IMR-90 (cell line): ENCODE data around the gene AGPAT3. TPM values are rescaled to one million over a fixed set of nuclear protein-coding genes. Genes with fewer than 3 reads are reported as not detected.

Experiments used
- ATAC-seq: fragments of 200-7000 bp; cut with Tn5 transposase; 2 replicates; pipeline ENCODE4 v1.9.1; 2020; ENCODE audit warnings: low read depth, mild to moderate bottlenecking, moderate library complexity
- BruUV-seq: library from RNA; stranded (reverse); fragments of 400-500 nt; replicated peaks from 2 replicates; lab custom pipeline; 2021; lab: Mats Ljungman, UMichigan
- CTCF ChIA-PET: fragments of 300-600 bp; formaldehyde crosslinking; extraction: SDS; loops from one replicate; lab custom pipeline; 2021; ENCODE audit warnings: antibody characterized with exemption; lab: Yijun Ruan, JAX
- POLR2A ChIA-PET: fragments of 300-600 bp; sonication (Branson Sonifier 250); formaldehyde crosslinking; loops from one replicate; lab custom pipeline; 2022; ENCODE audit warnings: antibody characterized with exemption; ENCODE audit not compliant: unreplicated experiment; lab: Charles Lee
- DNase-seq: peaks from one replicate; pipeline ENCODE4 v3.0.0; 2013
- H2AFZ ChIP-seq: replicated peaks from 2 replicates; pipeline ENCODE3; 2013; ENCODE audit warnings: low read length, mild to moderate bottlenecking; ENCODE audit not compliant: poor library complexity
- H2AK5ac ChIP-seq: 2 replicates; pipeline ENCODE4 v1.6.1; 2013; ENCODE audit warnings: low read depth, low read length, inconsistent platforms
- H2AK9ac ChIP-seq: replicated peaks from 2 replicates; pipeline ENCODE3; 2013; ENCODE audit warnings: mild to moderate bottlenecking, low read depth, low read length, moderate library complexity; ENCODE audit not compliant: poor library complexity
- H2BK120ac ChIP-seq: 2 replicates; pipeline ENCODE4 v1.6.1; 2013; ENCODE audit warnings: low read depth, low read length, inconsistent platforms
- H2BK15ac ChIP-seq: 3 replicates; pipeline ENCODE4 v1.6.1; 2013; ENCODE audit warnings: low read depth, low read length, inconsistent platforms
- H2BK20ac ChIP-seq: 2 replicates; pipeline ENCODE4 v1.6.1; 2013; ENCODE audit warnings: low read depth, mild to moderate bottlenecking, inconsistent platforms, low read length, moderate library complexity
- H2BK5ac ChIP-seq: 2 replicates; pipeline ENCODE4 v1.6.1; 2013; ENCODE audit warnings: mild to moderate bottlenecking, low read depth, low read length, inconsistent platforms; ENCODE audit not compliant: poor library complexity, severe bottlenecking
- H3K14ac ChIP-seq: replicated peaks from 2 replicates; pipeline ENCODE4 v1.6.1; 2013; ENCODE audit warnings: low read depth, low read length, inconsistent platforms
- H3K18ac ChIP-seq: 2 replicates; pipeline ENCODE4 v1.6.1; 2013; ENCODE audit warnings: low read depth, low read length, control low read depth
- H3K23ac ChIP-seq: 2 replicates; pipeline ENCODE4 v1.6.1; 2013; ENCODE audit warnings: low read depth, low read length, inconsistent platforms
- H3K27ac ChIP-seq: 2 replicates; pipeline ENCODE4 v1.5.1; 2013; ENCODE audit warnings: mild to moderate bottlenecking, control low read depth, low read length; ENCODE audit not compliant: insufficient read depth
- H3K27me3 ChIP-seq: 2 replicates; pipeline ENCODE4 v1.6.1; 2013; ENCODE audit warnings: low read length; ENCODE audit not compliant: control insufficient read depth, insufficient read depth
- H3K36me3 ChIP-seq: 2 replicates; pipeline ENCODE4 v1.6.1; 2013; ENCODE audit warnings: low read length, mixed read lengths; ENCODE audit not compliant: control insufficient read depth, insufficient read depth
- H3K4ac ChIP-seq: 2 replicates; pipeline ENCODE4 v1.6.1; 2013; ENCODE audit warnings: low read depth, low read length, inconsistent platforms
- H3K4me1 ChIP-seq: 2 replicates; pipeline ENCODE4 v1.6.1; 2013; ENCODE audit warnings: low read length, mixed read lengths; ENCODE audit not compliant: control insufficient read depth, insufficient read depth
- H3K4me2 ChIP-seq: 2 replicates; pipeline ENCODE4 v1.6.1; 2013; ENCODE audit warnings: low read depth, mild to moderate bottlenecking, control low read depth, low read length, moderate library complexity
- H3K4me3 ChIP-seq: 2 replicates; pipeline ENCODE4 v1.5.1; 2013; ENCODE audit warnings: low read depth, mild to moderate bottlenecking, control low read depth, low read length, moderate library complexity; ENCODE audit not compliant: insufficient read depth
- H3K56ac ChIP-seq: 2 replicates; pipeline ENCODE4 v1.6.1; 2013; ENCODE audit warnings: low read length, inconsistent platforms; ENCODE audit not compliant: insufficient read depth; ENCODE audit errors: extremely low read depth
- H3K79me1 ChIP-seq, 2 experiments: 2 replicates each; pipeline ENCODE4 v1.6.1; 2013; ENCODE audit warnings: low read length in 2 of 2, inconsistent platforms in 1 of 2, low read depth in 1 of 2
- H3K9ac ChIP-seq: 2 replicates; pipeline ENCODE4 v1.6.1; 2013; ENCODE audit warnings: low read depth, low read length, control low read depth
- H3K9me1 ChIP-seq: 2 replicates; pipeline ENCODE4 v1.6.1; 2013; ENCODE audit warnings: low read length, inconsistent platforms; ENCODE audit not compliant: insufficient read depth
- H3K9me3 ChIP-seq: 2 replicates; pipeline ENCODE4 v1.6.1; 2013; ENCODE audit warnings: low read length; ENCODE audit not compliant: control insufficient read depth, insufficient read depth
- H4K20me1 ChIP-seq: 2 replicates; pipeline ENCODE4 v1.6.1; 2013; ENCODE audit warnings: low read length, inconsistent platforms; ENCODE audit not compliant: insufficient read depth
- H4K5ac ChIP-seq: 2 replicates; pipeline ENCODE4 v1.6.1; 2013; ENCODE audit warnings: mild to moderate bottlenecking, low read depth, low read length, control low read depth
- H4K8ac ChIP-seq, 2 experiments: 2 replicates each; pipeline ENCODE4 v1.6.1; 2013; ENCODE audit warnings: low read depth in 2 of 2, low read length in 2 of 2, control low read depth in 1 of 2, inconsistent platforms in 1 of 2
- H4K91ac ChIP-seq: 2 replicates; pipeline ENCODE4 v1.6.1; 2013; ENCODE audit warnings: low read depth, low read length, inconsistent platforms; ENCODE audit not compliant: insufficient read depth
- CHD1 ChIP-seq: IDR thresholded peaks from 2 replicates; pipeline ENCODE4 v1.6.1; 2012; ENCODE audit warnings: low read depth, low read length, improper control_type of control experiment
- RFX5 ChIP-seq: IDR thresholded peaks from 2 replicates; pipeline ENCODE4 v1.8.0; 2012; ENCODE audit warnings: low read depth, mild to moderate bottlenecking, low read length, moderate library complexity
- WGBS, 2 experiments: methylation state at CpG; one replicate each; pipeline versions ENCODE4 v1.1.5 to v1.1.7; 2013; ENCODE audit warnings: missing lambda C conversion rate in 2 of 2; ENCODE audit not compliant: insufficient read length in 1 of 2; ENCODE audit errors: extremely low coverage in 2 of 2; 5-methylcytosine and 5-hydroxymethylcytosine counted together
- dilution Hi-C: fragments of 300-500 bp; cut with HindIII; formaldehyde crosslinking; loops from one replicate; pipeline ENCODE4 v1.14.3; 2018; ENCODE audit warnings: low sequenced_read_pairs; ENCODE audit not compliant: unreplicated experiment
- in situ Hi-C: fragments of 300-500 bp; cut with MboI; formaldehyde crosslinking; loops from 3 replicates; pipeline ENCODE4 v1.14.3; 2019; ENCODE audit warnings: low sequenced_read_pairs, inconsistent platforms, mixed read lengths
- intact Hi-C: fragments of 100-400 bp; cut with micrococcal nuclease; formaldehyde crosslinking; loops from 2 replicates; pipeline ENCODE4 v1.10.0; 2022
- polyA plus RNA-seq, 3 experiments: library from polyadenylated mRNA; depleted of rRNA; stranded (reverse); fragments of >200 nt; gene quantifications; 2 replicates each; pipeline ENCODE4 v1.2.3, GENCODE V29; 2012; ENCODE audit warnings: low replicate concordance in 1 of 3
- total RNA-seq: library from RNA; depleted of rRNA; stranded (reverse); fragments of >200 nt; gene quantifications from 2 replicates; pipeline ENCODE4 v1.2.3, GENCODE V29; 2012

The AGPAT3 gene
- total and polyA plus RNA-seq, 2 of the 4 experiments (the other 2 are of a cell fraction) = 27.1 to 38.7 TPM

GRCh38 chr21:43825242-43825935, 39.6 kb upstream of the AGPAT3 start:
- Histone ChIP-seq H2BK120ac (no peak overlapping the region), H2AFZ (peak overlapping the region; percentile 3), H2AK5ac (no peak overlapping the region), H4K20me1 (no peaks in the 10 kb centered on the region), H3K9ac (no peak overlapping the region), H4K8ac (no peak overlapping the region), H2BK20ac (no peak overlapping the region), H3K27ac (no peak overlapping the region), H4K91ac (no peak overlapping the region), H3K4me2 (no peak overlapping the region), H3K27me3 (peaks cover 11% of the 10 kb centered on the region), H3K36me3 (no peaks in the 10 kb centered on the region), H3K18ac (no peak overlapping the region), H3K4me3 (no peak overlapping the region), H3K4me1 (peaks cover 4% of the 10 kb centered on the region; the same call in 1 of the 2 replicates), H2BK15ac (no peak overlapping the region), H3K9me1 (peaks cover 4% of the 10 kb centered on the region; the same call in 1 of the 2 replicates), H3K14ac (no peak overlapping the region), H3K79me1 (no peaks in the 10 kb centered on the region), H2AK9ac (no peak overlapping the region), H3K23ac (no peak overlapping the region), H4K5ac (no peak overlapping the region), H3K56ac (no peak overlapping the region), H3K9me3 (no peaks in the 10 kb centered on the region), H3K4ac (no peak overlapping the region), H2BK5ac (no peak overlapping the region)
- BruUV-seq = no TSS peak
- in situ Hi-C loops (no loop called here), intact Hi-C loops (no loop called here), dilution Hi-C loops (no loop called here)
- no peak for DNase-seq
- POLR2A ChIA-PET = no interaction called here
- CTCF ChIA-PET = interaction anchor here (1.0 kb wide), 1 partner anchor 21 kb away, joined by 3 read pairs; no protein-coding TSS in a partner anchor
- ATAC-seq = no peak
- TF ChIP-seq CHD1 (no peak), RFX5 (no peak)
- WGBS, 2 experiments = 88% methylated on average over 7 of the region's 24 CpGs; no CpG with 5 or more reads in 1 of the 2 experiments
